GM23248 (cell line): Measurements from ENCODE around the gene C1QL4.
"Not testable (repeated sequence)": the region's sequence is repeated elsewhere in the genome, so short reads cannot be mapped to it uniquely, and the experiment has no call there.

Source experiments
- EZH2 ChIP-seq: fragments of 200-600 bp; sonication (generic); IDR thresholded peaks from 2 replicates; pipeline ENCODE4 v1.6.1; 2018; ENCODE audit warnings: antibody characterized with exemption, mild to moderate bottlenecking; ENCODE audit not compliant: insufficient read depth, poor library complexity, severe bottlenecking
- EZH2phosphoT487 ChIP-seq: fragments of 200-600 bp; sonication (generic); IDR thresholded peaks from 2 replicates; pipeline ENCODE4 v1.6.1; 2018; ENCODE audit warnings: antibody characterized with exemption, moderate library complexity, mild to moderate bottlenecking, low read depth; ENCODE audit not compliant: insufficient read depth

- TF ChIP-seq EZH2, EZH2phosphoT487: not testable (repeated sequence)
Observed at GRCh38 chr12:49317118-49317517, 19.9 kb downstream of the C1QL4 start.
